Stomach (tissue), 4 donors: ENCODE results near the gene TRAF3.

Source experiments
- CTCF ChIP-seq, 7 experiments: fragments of 450-650 bp in 4 of 7; fragments of 200-600 bp in 3 of 7; sonication (generic) in 3 of 7; IDR thresholded peaks; one replicate each; pipeline ENCODE4 v1.5.1; 2016 to 2019; ENCODE audit warnings: antibody characterized with exemption in 7 of 7, control low read depth in 2 of 7, mild to moderate bottlenecking in 1 of 7
- EP300 ChIP-seq: sonication (generic); formaldehyde crosslinking; IDR thresholded peaks from one replicate; pipeline ENCODE4 v1.6.1; 2017; ENCODE audit warnings: antibody characterized with exemption
- POLR2AphosphoS5 ChIP-seq, 3 donors: sonication (generic); formaldehyde crosslinking; IDR thresholded peaks; one replicate each; pipeline ENCODE4 v1.6.1; 2016; ENCODE audit warnings: antibody characterized with exemption in 3 of 3

GRCh38 chr14:102878174-102878969 is 101.1 kb downstream of the TRAF3 start:
- no peak for TF ChIP-seq CTCF (IDR thresholded peaks at IDR 0.05)
- no peak for TF ChIP-seq EP300
- TF ChIP-seq POLR2AphosphoS5 (IDR thresholded peaks at IDR 0.05), result no peak
